Measurements from ENCODE around the gene ST3GAL3.
A peak's percentile ranks its signal among the peaks of the same experiment; 100 is the strongest.

The ST3GAL3 gene

DNA sequence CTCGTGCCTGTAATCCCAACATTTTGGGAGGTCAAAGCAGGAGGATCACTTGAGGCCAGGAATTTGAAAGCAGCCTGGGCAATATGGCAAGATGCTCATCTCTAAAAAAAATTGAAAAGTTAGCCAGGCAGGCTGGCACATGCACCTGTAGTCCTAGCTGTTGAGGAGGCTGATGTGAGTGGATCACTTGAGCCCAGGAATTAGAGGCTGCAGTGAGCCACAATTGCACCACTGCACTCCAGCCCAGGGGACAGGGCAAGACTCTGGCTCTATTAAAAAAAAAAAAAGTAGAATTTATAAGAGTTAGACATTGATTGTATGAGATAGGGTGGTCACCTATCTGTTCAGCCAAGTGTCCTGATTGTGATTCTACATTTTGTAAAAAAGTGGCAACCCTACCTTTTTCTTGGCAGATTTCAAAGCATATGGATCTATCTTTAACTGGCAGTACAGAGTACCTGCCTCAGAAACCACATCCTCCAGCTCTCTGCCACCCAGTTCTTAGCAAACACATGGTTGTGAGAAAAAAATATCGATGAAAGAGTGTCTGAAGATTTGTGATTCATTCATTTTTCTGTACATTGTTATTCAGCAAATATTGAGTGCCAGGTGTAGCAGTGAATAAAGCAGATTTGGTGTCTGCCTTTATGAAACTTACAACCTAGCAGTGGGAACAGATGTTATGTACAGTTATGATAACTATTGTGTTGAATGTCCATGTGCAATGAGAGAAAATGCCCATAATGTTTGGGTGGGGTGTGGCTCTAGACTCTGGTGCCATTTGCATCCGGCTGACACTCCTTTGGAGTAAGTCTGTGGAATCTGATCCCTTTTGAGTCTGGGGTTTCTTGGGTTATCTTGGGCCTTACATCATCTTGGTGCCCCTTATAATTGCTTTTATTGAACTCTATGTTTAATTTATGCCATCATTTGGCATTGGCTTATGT, 82.5 kb downstream of the ST3GAL3 start:
- DNase-seq, result no peak

DNA sequence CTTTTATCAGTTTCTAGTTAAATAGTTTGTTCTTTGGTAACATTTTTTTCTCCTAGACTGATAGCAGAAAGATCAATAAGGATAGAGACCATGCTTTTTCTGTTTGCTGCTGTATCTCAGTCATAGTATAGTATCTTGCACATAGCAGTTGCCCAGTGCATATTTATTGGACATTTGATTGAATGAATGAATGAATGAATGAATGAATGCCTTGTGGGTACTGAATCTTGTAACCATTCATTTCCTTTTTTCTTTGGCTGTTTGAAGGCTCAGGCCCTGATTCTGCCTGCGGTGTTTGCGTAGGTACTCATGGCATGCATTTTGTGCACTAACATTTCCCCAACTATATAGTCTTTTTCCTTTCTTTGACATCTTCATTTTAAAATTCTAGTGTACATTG, 83.9 kb downstream of the ST3GAL3 start:
- DNase-seq, result no peak

DNA sequence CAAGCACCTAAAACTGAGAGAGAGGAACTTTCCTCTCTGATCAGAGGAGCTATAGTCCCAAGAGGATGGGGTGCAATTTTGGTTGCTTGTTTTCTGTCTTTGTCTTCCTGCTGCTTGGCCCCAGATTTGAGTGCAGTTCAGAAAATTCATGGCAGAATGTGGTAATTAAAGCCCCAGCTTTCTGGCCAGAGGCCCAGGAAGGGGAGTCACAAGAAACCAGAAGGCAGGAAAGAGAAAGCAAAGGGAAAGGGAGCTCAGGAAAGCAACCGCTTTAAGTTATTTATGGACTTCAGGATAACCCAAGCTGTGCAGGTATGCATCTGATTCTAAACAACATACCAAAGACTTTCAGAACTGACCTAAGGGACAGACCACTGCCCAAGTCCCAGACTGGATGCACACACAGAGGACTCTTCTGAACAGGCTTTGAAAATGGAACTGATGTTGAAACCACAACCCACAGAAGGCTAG, 88.8 kb downstream of the ST3GAL3 start:
- DNase-seq, result peak in 1 of 2 experiments; percentile 54

- no peak for DNase-seq
Observed at GRCh38 chr1:43797891-43798290, 90.6 kb downstream of the ST3GAL3 start.

- no peak for DNase-seq
Observed at GRCh38 chr1:43799656-43800635, 92.6 kb downstream of the ST3GAL3 start.

- no peak for DNase-seq
Observed at GRCh38 chr1:43800771-43801170, 93.4 kb downstream of the ST3GAL3 start.

- DNase-seq, result no peak
Observed at GRCh38 chr1:43801203-43801602, 93.9 kb downstream of the ST3GAL3 start.

GRCh38 chr1:43802356-43802980, 95.1 kb downstream of the ST3GAL3 start:
- no peak for DNase-seq

GRCh38 chr1:43803105-43803504, 95.8 kb downstream of the ST3GAL3 start:
- DNase-seq, result no peak

DNA sequence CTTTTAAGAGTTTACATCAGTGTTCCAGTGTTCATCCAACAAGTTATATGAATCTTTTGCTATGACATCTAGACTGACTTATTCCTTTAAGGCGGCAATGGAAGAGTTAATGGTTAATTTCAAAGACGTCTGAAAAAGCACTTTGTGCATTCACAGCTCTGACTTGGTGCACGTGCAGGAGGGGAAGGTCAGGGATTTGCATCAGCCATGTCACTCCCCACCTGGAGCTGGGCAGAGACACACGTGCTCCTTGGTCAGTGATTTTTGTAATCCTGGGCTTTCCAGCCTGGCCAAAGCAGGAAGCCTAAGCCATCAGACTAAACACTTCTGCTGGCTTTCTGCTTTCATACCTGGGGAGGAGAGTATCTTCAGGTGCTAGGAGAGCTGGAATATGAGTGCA, 96.3 kb downstream of the ST3GAL3 start:
- no peak for DNase-seq

- no peak for DNase-seq
Observed at GRCh38 chr1:43804569-43804968, 97.2 kb downstream of the ST3GAL3 start.

GRCh38 chr1:43805340-43805739, 98.0 kb downstream of the ST3GAL3 start:
- no peak for DNase-seq

DNA sequence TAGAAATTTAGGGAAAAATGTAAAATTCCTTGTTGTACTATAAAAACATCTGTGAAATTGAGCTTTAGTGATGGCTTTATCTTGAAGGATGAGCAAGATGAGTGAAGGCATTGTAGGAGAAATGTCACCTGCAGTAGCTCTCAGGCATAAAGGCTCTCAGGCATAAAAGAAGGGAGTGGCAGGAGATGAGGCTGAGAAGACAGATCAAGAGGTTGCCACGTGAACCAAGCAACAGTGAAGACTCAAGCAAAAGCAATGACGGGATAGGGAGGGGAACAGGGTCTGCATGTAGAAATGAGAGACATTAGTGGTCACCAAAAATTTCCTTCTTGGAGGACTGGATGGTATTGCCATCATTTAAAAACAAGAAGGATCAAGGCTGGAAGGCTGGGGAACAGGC, 98.8 kb downstream of the ST3GAL3 start:
- DNase-seq, result no peak

- DNase-seq, result no peak
Observed at GRCh38 chr1:43809097-43809673, 101.8 kb downstream of the ST3GAL3 start.

GRCh38 chr1:43812579-43812978, 105.2 kb downstream of the ST3GAL3 start:
- no peak for DNase-seq

DNA sequence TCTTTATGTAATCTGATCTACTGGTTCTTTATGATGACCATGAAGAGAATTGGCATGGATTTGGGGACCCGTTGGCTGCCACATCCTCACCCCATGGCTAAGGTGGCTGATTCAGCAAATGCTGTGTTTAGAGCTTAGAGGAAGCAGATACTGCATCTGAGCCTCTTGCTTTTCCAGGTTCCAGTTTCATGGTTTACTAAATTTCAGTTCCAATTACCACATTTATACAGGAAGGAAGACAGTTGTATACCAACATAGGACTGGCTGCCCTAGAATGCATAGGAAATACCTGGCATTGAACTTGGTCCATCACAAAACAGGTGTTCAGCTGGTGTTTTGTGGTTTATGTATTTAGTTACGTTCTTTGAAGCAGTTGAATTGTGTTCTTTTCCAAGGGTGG, 107.1 kb downstream of the ST3GAL3 start:
- DNase-seq, result no peak

- DNase-seq, result no peak
Observed at GRCh38 chr1:43817304-43817939, 110.1 kb downstream of the ST3GAL3 start.

- no peak for DNase-seq
Observed at GRCh38 chr1:43818691-43819090, 111.4 kb downstream of the ST3GAL3 start.

- no peak for DNase-seq
Observed at GRCh38 chr1:43819357-43819756, 112.0 kb downstream of the ST3GAL3 start.

- DNase-seq, result no peak
Observed at GRCh38 chr1:43821471-43821870, 114.1 kb downstream of the ST3GAL3 start.

GRCh38 chr1:43822040-43822690, 114.8 kb downstream of the ST3GAL3 start:
- no peak for DNase-seq
